Lung (tissue), 12 donors: Measurements from ENCODE around the gene CDS2. TPM values are rescaled to one million over a fixed set of nuclear protein-coding genes. Genes with fewer than 3 reads are reported as not detected.

Source experiments
- ATAC-seq: fragments of 200-7000 bp; cut with Tn5 transposase; one replicate; pipeline ENCODE4 v1.9.1; 2020; ENCODE audit warnings: moderate number of reproducible peaks; ENCODE audit not compliant: insufficient read depth, low FRiP score
- DNase-seq, 3 donors: peaks; one replicate each; pipeline ENCODE4 v3.0.0-alpha.2; 2013 to 2017
- H3K27ac ChIP-seq, 2 donors: one replicate each; pipeline ENCODE4 v1.5.1; 2013; ENCODE audit warnings: mild to moderate bottlenecking in 2 of 2, moderate library complexity in 2 of 2, control low read depth in 1 of 2, inconsistent platforms in 1 of 2, low read depth in 1 of 2, low read length in 1 of 2
- H3K27me3 ChIP-seq, 3 donors: one replicate each; pipeline ENCODE4 v1.5.1; 2013; ENCODE audit warnings: low read length in 2 of 3; ENCODE audit not compliant: control insufficient read depth in 3 of 3, insufficient read depth in 3 of 3
- H3K36me3 ChIP-seq, 4 donors: one replicate each; pipeline ENCODE4 v1.5.1; 2013; ENCODE audit warnings: low read length in 4 of 4, mild to moderate bottlenecking in 1 of 4, moderate library complexity in 1 of 4; ENCODE audit not compliant: control insufficient read depth in 4 of 4, insufficient read depth in 4 of 4
- H3K4me1 ChIP-seq, 5 donors: one replicate each; pipeline ENCODE4 v1.5.1; 2013; ENCODE audit warnings: low read length in 5 of 5, mild to moderate bottlenecking in 2 of 5, moderate library complexity in 1 of 5; ENCODE audit not compliant: control insufficient read depth in 5 of 5, insufficient read depth in 5 of 5
- H3K4me3 ChIP-seq: one replicate; pipeline ENCODE4 v1.5.1; 2013; ENCODE audit warnings: mild to moderate bottlenecking, control low read depth, moderate library complexity
- H3K9ac ChIP-seq, 2 donors: one replicate each; pipeline ENCODE4 v1.5.1; 2013; ENCODE audit warnings: low read length in 2 of 2, control low read depth in 1 of 2; ENCODE audit not compliant: insufficient read depth in 1 of 2
- H3K9me3 ChIP-seq, 4 donors: one replicate each; pipeline ENCODE4 v1.5.1; 2013; ENCODE audit warnings: low read length in 3 of 4, mild to moderate bottlenecking in 1 of 4, moderate library complexity in 1 of 4; ENCODE audit not compliant: control insufficient read depth in 4 of 4, insufficient read depth in 3 of 4
- WGBS, 2 donors: extraction: QIAGEN DNeasy Blood & Tissue Kit; methylation state at CpG; one replicate each; pipeline ENCODE4 v1.1.7; 2013; 5-methylcytosine and 5-hydroxymethylcytosine counted together
- polyA plus RNA-seq, 2 donors: library from polyadenylated mRNA; stranded (reverse); fragments of 200-250 nt; gene quantifications; one replicate each; pipeline ENCODE4 v1.2.1, GENCODE V29; 2013
- total RNA-seq, 2 donors: library from RNA; depleted of rRNA in 1 of 2; stranded (reverse); fragments of >200 nt in 1 of 2; gene quantifications; one replicate each; pipeline ENCODE4 v1.2.1, GENCODE V29; 2014 to 2021
- TF ChIP-seq, protein P1 (sequence below): IDR thresholded peaks from 2 replicates; pipeline ENCODE4 v1.5.1; 2012; ENCODE audit warnings: mild to moderate bottlenecking; ENCODE audit errors: control extremely low read depth, extremely low read depth
- donor health status: control.
- donor health status: control.
- donor health status: Bipolar disorder and iron deficiency.
- donor health status: healthy.
- donor health status: DM: yes; HTN: yes; CAD: no.

Gene CDS2
- total and polyA plus RNA-seq, 4 donors, result 15.7 to 50.8 (median 37.0) TPM

DNA sequence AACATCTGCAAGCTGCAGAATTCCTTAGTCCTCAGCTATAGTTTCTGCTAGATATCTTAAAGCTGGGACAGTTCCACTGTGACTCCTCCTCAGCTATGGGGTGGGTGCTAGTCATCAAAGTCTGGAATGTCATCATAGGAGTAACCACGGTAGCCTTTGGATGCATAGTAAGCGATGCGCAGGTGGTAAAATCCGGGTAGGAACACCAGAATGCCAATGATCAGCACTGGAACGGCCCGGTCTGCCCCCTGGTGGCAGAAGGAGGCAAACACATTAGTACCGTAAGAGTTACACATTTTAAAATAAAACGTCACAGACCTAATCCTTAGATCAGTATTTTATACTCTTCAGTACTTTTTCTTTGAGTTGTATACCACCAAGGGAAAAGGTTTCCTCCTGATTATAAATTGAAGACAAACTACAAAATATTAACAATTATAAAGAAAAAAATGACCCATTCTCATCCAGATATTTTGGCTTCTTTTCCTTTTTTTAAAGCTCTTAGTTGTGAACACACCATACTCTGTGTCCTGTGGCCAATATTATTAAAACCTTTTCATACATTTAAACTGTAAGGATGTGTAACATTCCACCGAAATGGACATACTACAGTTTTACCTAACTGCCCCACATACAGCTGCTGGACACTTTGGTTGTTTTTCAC, 26.0 kb upstream of the CDS2 start:
- TF ChIP-seq, protein P1, sequence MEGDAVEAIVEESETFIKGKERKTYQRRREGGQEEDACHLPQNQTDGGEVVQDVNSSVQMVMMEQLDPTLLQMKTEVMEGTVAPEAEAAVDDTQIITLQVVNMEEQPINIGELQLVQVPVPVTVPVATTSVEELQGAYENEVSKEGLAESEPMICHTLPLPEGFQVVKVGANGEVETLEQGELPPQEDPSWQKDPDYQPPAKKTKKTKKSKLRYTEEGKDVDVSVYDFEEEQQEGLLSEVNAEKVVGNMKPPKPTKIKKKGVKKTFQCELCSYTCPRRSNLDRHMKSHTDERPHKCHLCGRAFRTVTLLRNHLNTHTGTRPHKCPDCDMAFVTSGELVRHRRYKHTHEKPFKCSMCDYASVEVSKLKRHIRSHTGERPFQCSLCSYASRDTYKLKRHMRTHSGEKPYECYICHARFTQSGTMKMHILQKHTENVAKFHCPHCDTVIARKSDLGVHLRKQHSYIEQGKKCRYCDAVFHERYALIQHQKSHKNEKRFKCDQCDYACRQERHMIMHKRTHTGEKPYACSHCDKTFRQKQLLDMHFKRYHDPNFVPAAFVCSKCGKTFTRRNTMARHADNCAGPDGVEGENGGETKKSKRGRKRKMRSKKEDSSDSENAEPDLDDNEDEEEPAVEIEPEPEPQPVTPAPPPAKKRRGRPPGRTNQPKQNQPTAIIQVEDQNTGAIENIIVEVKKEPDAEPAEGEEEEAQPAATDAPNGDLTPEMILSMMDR, result peak; percentile 87
- H3K27ac ChIP-seq, result no peak overlapping the region
- WGBS, 2 donors, result 13 to 19% methylated on average over 9 of the region's 9 CpGs
- H3K27me3 ChIP-seq, result no peaks in the 10 kb centered on the region
- H3K4me1 ChIP-seq, result peaks cover 0 to 2% (median 0%) of the 10 kb centered on the region in 5 donors
- H3K36me3 ChIP-seq, result peaks cover 21 to 39% (median 32%) of the 10 kb centered on the region in 4 donors
- H3K9ac ChIP-seq, result no peak overlapping the region
- ATAC-seq (peak; percentile 86), DNase-seq (peak; percentile 55 to 65 (median 59))
- H3K9me3 ChIP-seq, result no peaks in the 10 kb centered on the region
- H3K4me3 ChIP-seq, result no peak overlapping the region

DNA sequence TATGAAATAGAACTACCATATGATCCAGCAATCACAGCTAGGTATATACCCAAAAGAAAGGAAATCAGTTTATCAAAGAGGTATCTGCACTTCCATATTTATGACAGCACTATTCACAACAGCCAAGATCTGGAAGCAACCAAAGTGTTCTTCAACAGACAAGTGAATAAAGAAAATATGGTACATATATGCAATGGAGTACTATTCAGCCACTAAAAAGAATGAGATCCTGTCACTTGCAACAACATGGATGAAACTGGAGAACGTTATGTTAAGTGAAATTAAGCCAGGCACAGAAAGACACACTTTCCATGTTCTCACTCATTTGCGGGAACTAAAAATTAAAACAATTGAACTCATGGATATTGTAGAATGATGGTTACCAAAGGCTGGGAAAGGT, 22.3 kb upstream of the CDS2 start:
- no peaks in the 10 kb centered on the region for H3K27me3 ChIP-seq
- no peak overlapping the region for H3K9ac ChIP-seq
- no peaks in the 10 kb centered on the region for H3K4me1 ChIP-seq
- peaks cover 23 to 37% (median 36%) of the 10 kb centered on the region in 4 donors for H3K36me3 ChIP-seq
- 98 to 99% methylated on average over 2 of the region's 2 CpGs for WGBS, 2 donors
- no peak overlapping the region for H3K4me3 ChIP-seq
- DNase-seq, result no peak
- TF ChIP-seq, protein P1, result no peak
- no peak overlapping the region for H3K27ac ChIP-seq
- no peak for ATAC-seq
- H3K9me3 ChIP-seq, result no peaks in the 10 kb centered on the region

DNA sequence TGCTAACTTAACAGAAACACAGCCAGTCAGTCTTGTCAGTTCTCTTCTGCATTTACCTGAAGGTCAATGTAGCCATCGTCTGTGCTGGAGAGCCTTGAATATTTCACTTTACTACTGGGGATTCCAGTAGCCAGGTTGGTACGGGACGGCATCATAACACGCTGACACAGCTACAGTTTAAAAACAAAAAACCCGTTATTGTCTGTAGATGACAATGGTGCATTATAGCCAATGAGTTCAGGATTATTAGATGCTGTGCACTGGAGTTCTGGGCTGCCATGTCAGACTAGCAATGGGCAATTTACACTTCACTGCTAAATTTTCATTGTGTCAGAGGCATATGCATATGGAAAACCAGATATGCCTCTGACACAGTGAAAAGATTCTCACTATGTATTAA, 17.5 kb upstream of the CDS2 start:
- no peak for DNase-seq
- H3K4me1 ChIP-seq, result peaks cover 0 to 15% (median 2%) of the 10 kb centered on the region in 5 donors
- H3K27ac ChIP-seq, result no peak overlapping the region
- WGBS, 2 donors, result 89 to 94% methylated on average over 5 of the region's 5 CpGs
- TF ChIP-seq, protein P1, result no peak
- peaks cover 15 to 27% (median 17%) of the 10 kb centered on the region in 4 donors for H3K36me3 ChIP-seq
- H3K9ac ChIP-seq, result no peak overlapping the region
- no peak for ATAC-seq
- H3K9me3 ChIP-seq, result no peaks in the 10 kb centered on the region
- no peaks in the 10 kb centered on the region for H3K27me3 ChIP-seq
- H3K4me3 ChIP-seq, result no peak overlapping the region

DNA sequence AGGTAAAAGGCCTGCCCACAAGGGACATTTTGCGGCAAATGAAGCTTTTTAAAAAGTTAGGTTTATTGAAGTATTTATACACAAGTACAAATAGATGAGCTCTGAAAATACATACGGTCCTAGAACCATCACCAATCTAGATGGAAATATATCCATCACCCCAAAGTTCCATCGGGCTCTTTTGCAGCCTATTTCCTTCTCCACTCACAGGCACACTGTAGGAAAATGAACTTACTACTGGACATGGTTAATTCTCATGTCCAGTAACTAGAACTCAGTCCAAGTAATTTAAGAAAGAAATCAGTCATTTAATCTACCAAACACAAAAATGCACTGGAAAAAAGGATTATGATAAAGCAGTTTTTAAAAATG, 13.2 kb upstream of the CDS2 start:
- Histone ChIP-seq H3K4me3 (peak overlapping the region; percentile 80), H3K4me1 (peaks cover 0 to 31% (median 6%) of the 10 kb centered on the region in 5 donors), H3K27me3 (no peaks in the 10 kb centered on the region), H3K27ac (peak overlapping the region; percentile 97 to 100), H3K36me3 (peaks cover 4 to 38% (median 12%) of the 10 kb centered on the region in 4 donors), H3K9me3 (no peaks in the 10 kb centered on the region), H3K9ac (peak overlapping the region; percentile 77 to 89)
- 36 to 39% methylated on average over 3 of the region's 3 CpGs for WGBS, 2 donors
- no peak for ATAC-seq
- TF ChIP-seq, protein P1, result no peak
- DNase-seq, result no peak
